A549 (cell line): Measurements from ENCODE around the gene SLC26A4.

Experiments used
- CBX2 ChIP-seq: fragments of 200-600 bp; sonication (generic); IDR thresholded peaks from 2 replicates; pipeline ENCODE4 v1.6.1; 2016; ENCODE audit warnings: low read depth, mild to moderate bottlenecking, borderline replicate concordance
- CTCF ChIP-seq: fragments of >200 bp; sonication (Bioruptor Twin); formaldehyde crosslinking; IDR thresholded peaks from 3 replicates; pipeline ENCODE4 v1.5.1; 2016
- EP300 ChIP-seq, 2 experiments: fragments of >200 bp; sonication (Bioruptor Twin); formaldehyde crosslinking; IDR thresholded peaks; 2 replicates in 1 of 2; 3 replicates in 1 of 2; pipeline ENCODE4 v1.6.1; 2016 to 2017
- HOXA7 ChIP-seq: fragments of 250-450 bp; sonication (Bioruptor Pico); IDR thresholded peaks from 2 replicates; pipeline ENCODE4 v1.5.0; 2020; ENCODE audit warnings: mild to moderate bottlenecking, moderate library complexity
- MYC ChIP-seq: IDR thresholded peaks from 2 replicates; pipeline ENCODE4 v1.6.1; 2012; ENCODE audit warnings: mild to moderate bottlenecking, inconsistent platforms, low read length, improper control_type of control experiment, borderline replicate concordance
- POLR2A ChIP-seq: IDR thresholded peaks from 2 replicates; pipeline ENCODE4 v1.6.1; 2012; ENCODE audit warnings: mild to moderate bottlenecking, low read length
- RAD21 ChIP-seq, 2 experiments: fragments of >200 bp in 1 of 2; sonication (Bioruptor Twin) in 1 of 2; formaldehyde crosslinking in 1 of 2; IDR thresholded peaks in 1 of 2; conservative IDR thresholded peaks in 1 of 2; 2 replicates in 1 of 2; 3 replicates in 1 of 2; pipeline ENCODE4 v1.6.1; 2012 to 2018; ENCODE audit warnings: inconsistent platforms in 1 of 2
- REST ChIP-seq: fragments of 200-600 bp; sonication (generic); IDR thresholded peaks from 2 replicates; pipeline ENCODE4 v1.6.1; 2016; ENCODE audit warnings: antibody characterized with exemption, mild to moderate bottlenecking, moderate library complexity
- SREBF2 ChIP-seq: fragments of 450-650 bp; IDR thresholded peaks from 2 replicates; pipeline ENCODE4 v1.6.1; 2014; ENCODE audit warnings: mild to moderate bottlenecking, moderate library complexity
- USF2 ChIP-seq: fragments of 450-650 bp; IDR thresholded peaks from 2 replicates; pipeline ENCODE4 v1.6.1; 2014; ENCODE audit warnings: antibody characterized with exemption
- ZC3H11A ChIP-seq: fragments of 450-650 bp; IDR thresholded peaks from 2 replicates; pipeline ENCODE4 v1.6.1; 2014; ENCODE audit warnings: antibody characterized with exemption, mild to moderate bottlenecking
- ZFP36 ChIP-seq: fragments of 450-650 bp; IDR thresholded peaks from 2 replicates; pipeline ENCODE4 v1.6.1; 2014; ENCODE audit warnings: borderline replicate concordance; ENCODE audit not compliant: partially characterized antibody

- TF ChIP-seq RAD21 (conservative IDR thresholded peaks at IDR 0.05 in 1 of 2, IDR thresholded peaks at IDR 0.05 in 1 of 2) (no peak), CBX2 (no peak), REST (no peak), ZFP36 (no peak), SREBF2 (no peak), EP300 (IDR thresholded peaks at IDR 0.05) (no peak), CTCF (no peak), ZC3H11A (no peak), MYC (no peak), POLR2A (no peak), HOXA7 (no peak), USF2 (no peak)
Measured at GRCh38 chr7:107668296-107668695, 7.7 kb downstream of the SLC26A4 start.
